GM12878 (cell line): ENCODE data around the gene MARCKSL1. TPM values are rescaled to one million over a fixed set of nuclear protein-coding genes. Genes with fewer than 3 reads are reported as not detected.

Experiments
- ASH2L ChIP-seq: fragments of 300-600, 200-600 bp; sonication (generic); IDR thresholded peaks from 2 replicates; pipeline ENCODE4 v1.6.1; 2017; ENCODE audit warnings: low read depth, mild to moderate bottlenecking, borderline replicate concordance
- BMI1 ChIP-seq: fragments of 450-650 bp; IDR thresholded peaks from 2 replicates; pipeline ENCODE4 v1.6.1; 2016; ENCODE audit warnings: mild to moderate bottlenecking, moderate library complexity, borderline replicate concordance
- CBX3 ChIP-seq: fragments of 200-600 bp; sonication (generic); IDR thresholded peaks from 2 replicates; pipeline ENCODE4 v1.6.1; 2016; ENCODE audit warnings: low read depth, borderline replicate concordance
- EED ChIP-seq: sonication (generic); IDR thresholded peaks from 2 replicates; pipeline ENCODE4 v1.6.1; 2016; ENCODE audit warnings: antibody characterized with exemption, low read depth
- GABPA ChIP-seq: IDR thresholded peaks from 2 replicates; pipeline ENCODE4 v1.6.1; 2014; ENCODE audit warnings: antibody characterized with exemption, low read depth, mild to moderate bottlenecking, inconsistent platforms
- IKZF1 ChIP-seq: fragments of 450-650 bp; conservative IDR thresholded peaks from 2 replicates; pipeline ENCODE4 v1.6.1; 2017; ENCODE audit warnings: antibody characterized with exemption, mild to moderate bottlenecking
- KDM1A ChIP-seq: fragments of 200-600 bp; sonication (generic); IDR thresholded peaks from 2 replicates; pipeline ENCODE4 v1.6.1; 2016; ENCODE audit warnings: borderline replicate concordance
- LARP7 ChIP-seq: fragments of 450-650 bp; IDR thresholded peaks from 2 replicates; pipeline ENCODE4 v1.6.1; 2017; ENCODE audit warnings: mild to moderate bottlenecking
- MAX ChIP-seq: IDR thresholded peaks from 2 replicates; pipeline ENCODE4 v1.6.1; 2012; ENCODE audit warnings: low read depth, low read length, improper control_type of control experiment
- NFXL1 ChIP-seq: fragments of 450-650 bp; IDR thresholded peaks from 2 replicates; pipeline ENCODE4 v1.6.1; 2017; ENCODE audit warnings: antibody characterized with exemption, mild to moderate bottlenecking, borderline replicate concordance
- NR2F1 ChIP-seq: fragments of 450-650 bp; conservative IDR thresholded peaks from 2 replicates; pipeline ENCODE4 v1.6.1; 2017; ENCODE audit warnings: mild to moderate bottlenecking
- PRDM15 ChIP-seq: fragments of 450-650 bp; formaldehyde crosslinking; IDR thresholded peaks from 2 replicates; pipeline ENCODE4 v1.4.0; 2020; ENCODE audit warnings: mild to moderate bottlenecking, moderate library complexity
- RBBP5 ChIP-seq: fragments of 200-600 bp; sonication (generic); conservative IDR thresholded peaks from 2 replicates; pipeline ENCODE4 v1.6.1; 2016
- RCOR1 ChIP-seq: conservative IDR thresholded peaks from 2 replicates; pipeline ENCODE4 v1.6.1; 2012; ENCODE audit warnings: low read depth, low read length, improper control_type of control experiment
- RELA ChIP-seq: fragments of 450-650 bp; IDR thresholded peaks from 2 replicates; pipeline ENCODE4 v1.8.0; 2014; ENCODE audit warnings: borderline replicate concordance; ENCODE audit not compliant: partially characterized antibody
- SP1 ChIP-seq: IDR thresholded peaks from one replicate; pipeline ENCODE4 v1.6.1; 2011; ENCODE audit warnings: low read depth, low read length
- ZBTB40 ChIP-seq: fragments of 450-650 bp; IDR thresholded peaks from 2 replicates; pipeline ENCODE4 v1.6.1; 2016; ENCODE audit warnings: mild to moderate bottlenecking, moderate library complexity, borderline replicate concordance
- ZSCAN29 ChIP-seq: fragments of 450-650 bp; IDR thresholded peaks from 2 replicates; pipeline ENCODE4 v1.6.1; 2017; ENCODE audit warnings: mild to moderate bottlenecking, moderate library complexity
- polyA plus RNA-seq, 11 experiments: library from polyadenylated mRNA; depleted of rRNA in 4 of 11; unstranded in 6 of 11; stranded (reverse) in 5 of 11; fragments of >200 nt; fragmentation: Nextera tagmentation in 4 of 11; fragmentation: Illumina TruSeq in 1 of 11; extraction: Ambion mirVana in 4 of 11; extraction: Trizol in 1 of 11; gene quantifications; 1 replicate in 1 of 11; 2 replicates in 10 of 11; pipeline versions ENCODE4 v1.2.1 to v1.2.3, GENCODE V29; 2011 to 2016; ENCODE audit warnings: inconsistent platforms in 2 of 11, missing spikeins in 2 of 11, low read depth in 1 of 11
- total RNA-seq, 4 experiments: library from RNA; depleted of rRNA in 3 of 4; stranded (reverse); fragments of >200 nt in 3 of 4; fragmentation: Illumina TruSeq in 1 of 4; extraction: Trizol in 1 of 4; gene quantifications; 2 replicates each; pipeline versions ENCODE4 v1.2.1 to v1.2.3, GENCODE V29; 2013 to 2021
- TF ChIP-seq, protein P1 (sequence below): fragments of 450-650 bp; IDR thresholded peaks from 2 replicates; pipeline ENCODE4 v1.6.1; 2018; ENCODE audit warnings: mild to moderate bottlenecking, low read depth, moderate library complexity; ENCODE audit not compliant: partially characterized antibody

The MARCKSL1 gene
- total and polyA plus RNA-seq, 10 of the 15 experiments (the other 5 are each of a cell fraction or from before 2014, with no cell fraction given) = 14.5 to 225 (median 158) TPM

GRCh38 chr1:32291708-32292538, 44.1 kb downstream of the MARCKSL1 start, which contains the start of gene HDAC1 (continued):
- TF ChIP-seq RCOR1 (0 out of 2 replicates have a peak, but pooled peaks have one; percentile 57), EED (0 out of 2 replicates have a peak, but pooled peaks have one; percentile 59), ZSCAN29 (no peak), PRDM15 (CRISPR knock-in tag) (no peak), RBBP5 (no peak), BMI1 (no peak), NFXL1 (no peak), ASH2L (no peak), GABPA (no peak), RELA (peak; percentile 77), NR2F1 (peak; percentile 87), SP1 (peak; percentile 86), MAX (no peak; the same call in 1 of the 2 replicates), IKZF1 (peak; percentile 86), KDM1A (no peak), ZBTB40 (no peak; the same call in 1 of the 2 replicates), CBX3 (no peak), LARP7 (peak; percentile 77; the same call in 1 of the 2 replicates)
- TF ChIP-seq, protein P1, sequence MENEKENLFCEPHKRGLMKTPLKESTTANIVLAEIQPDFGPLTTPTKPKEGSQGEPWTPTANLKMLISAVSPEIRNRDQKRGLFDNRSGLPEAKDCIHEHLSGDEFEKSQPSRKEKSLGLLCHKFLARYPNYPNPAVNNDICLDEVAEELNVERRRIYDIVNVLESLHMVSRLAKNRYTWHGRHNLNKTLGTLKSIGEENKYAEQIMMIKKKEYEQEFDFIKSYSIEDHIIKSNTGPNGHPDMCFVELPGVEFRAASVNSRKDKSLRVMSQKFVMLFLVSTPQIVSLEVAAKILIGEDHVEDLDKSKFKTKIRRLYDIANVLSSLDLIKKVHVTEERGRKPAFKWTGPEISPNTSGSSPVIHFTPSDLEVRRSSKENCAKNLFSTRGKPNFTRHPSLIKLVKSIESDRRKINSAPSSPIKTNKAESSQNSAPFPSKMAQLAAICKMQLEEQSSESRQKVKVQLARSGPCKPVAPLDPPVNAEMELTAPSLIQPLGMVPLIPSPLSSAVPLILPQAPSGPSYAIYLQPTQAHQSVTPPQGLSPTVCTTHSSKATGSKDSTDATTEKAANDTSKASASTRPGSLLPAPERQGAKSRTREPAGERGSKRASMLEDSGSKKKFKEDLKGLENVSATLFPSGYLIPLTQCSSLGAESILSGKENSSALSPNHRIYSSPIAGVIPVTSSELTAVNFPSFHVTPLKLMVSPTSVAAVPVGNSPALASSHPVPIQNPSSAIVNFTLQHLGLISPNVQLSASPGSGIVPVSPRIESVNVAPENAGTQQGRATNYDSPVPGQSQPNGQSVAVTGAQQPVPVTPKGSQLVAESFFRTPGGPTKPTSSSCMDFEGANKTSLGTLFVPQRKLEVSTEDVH = no peak
